Aorta (tissue), 5 donors: ENCODE results near the gene CUL2. TPM values are rescaled to one million over a fixed set of nuclear protein-coding genes. Genes with fewer than 3 reads are reported as not detected.
"Not testable (repeated sequence)": the region's sequence is repeated elsewhere in the genome, so short reads cannot be mapped to it uniquely, and the experiment has no call there.

Experiments used
- ATAC-seq: fragments of 200-7000 bp; cut with Tn5 transposase; one replicate; pipeline ENCODE4 v1.9.1; 2022; ENCODE audit warnings: moderate library complexity; ENCODE audit not compliant: low FRiP score
- DNase-seq, 2 donors: peaks; one replicate each; pipeline ENCODE4 v3.0.0-alpha.2; 2020
- H3K27ac ChIP-seq, 2 donors: one replicate each; pipeline ENCODE4 v1.5.1; 2013; ENCODE audit warnings: low read length in 2 of 2, mild to moderate bottlenecking in 2 of 2, moderate library complexity in 2 of 2, control low read depth in 1 of 2, inconsistent platforms in 1 of 2, low read depth in 1 of 2
- H3K27me3 ChIP-seq, 2 donors: one replicate each; pipeline ENCODE4 v1.6.1; 2013; ENCODE audit warnings: control low read depth in 1 of 2, low read length in 1 of 2, mild to moderate bottlenecking in 1 of 2, moderate library complexity in 1 of 2; ENCODE audit not compliant: insufficient read depth in 2 of 2, control insufficient read depth in 1 of 2
- H3K36me3 ChIP-seq, 2 donors: one replicate each; pipeline ENCODE4 v1.6.1; 2013; ENCODE audit warnings: control low read depth in 1 of 2, low read length in 1 of 2, mild to moderate bottlenecking in 1 of 2; ENCODE audit not compliant: insufficient read depth in 2 of 2, control insufficient read depth in 1 of 2
- H3K4me1 ChIP-seq, 2 donors: one replicate each; pipeline ENCODE4 v1.6.1; 2013; ENCODE audit warnings: low read length in 2 of 2, control low read depth in 1 of 2, mild to moderate bottlenecking in 1 of 2, moderate library complexity in 1 of 2; ENCODE audit not compliant: insufficient read depth in 2 of 2, control insufficient read depth in 1 of 2
- H3K4me3 ChIP-seq, 2 donors: one replicate each; pipeline ENCODE4 v1.5.1; 2013; ENCODE audit warnings: low read length in 2 of 2, control low read depth in 1 of 2, mild to moderate bottlenecking in 1 of 2
- H3K9me3 ChIP-seq: one replicate; pipeline ENCODE4 v1.6.1; 2013; ENCODE audit warnings: mild to moderate bottlenecking, low read length; ENCODE audit not compliant: control insufficient read depth
- WGBS, 2 donors: extraction: QIAGEN DNeasy Blood & Tissue Kit; methylation state at CpG; one replicate each; pipeline ENCODE4 v1.1.7; 2013; 5-methylcytosine and 5-hydroxymethylcytosine counted together
- intact Hi-C, 2 donors: fragments of 100-400 bp; cut with DNase I; formaldehyde crosslinking; loops; one replicate each; pipeline versions ENCODE4 v1.14.2 to v1.15.0; 2022
- polyA plus RNA-seq, 2 donors: library from polyadenylated mRNA; stranded (reverse); fragments of 200-250 nt; gene quantifications; one replicate each; pipeline ENCODE4 v1.2.3, GENCODE V29; 2013
- total RNA-seq, 2 donors: library from RNA; stranded (reverse); fragmentation: NEBNext Ultra II Directional; extraction: Animal tissue kit (Norgen Biotek cat#: 25700); gene quantifications; one replicate each; pipeline ENCODE4 v1.2.1, GENCODE V29; 2021
- donor health status: healthy with polysubstance abuse.
- donor health status: Bipolar disorder and iron deficiency.
- donor health status: DM: no; HTN: no; CAD: no.
- donor health status: DM: no; HTN: no; CAD: no.
- donor health status: DM: yes; HTN: yes; CAD: no.

The CUL2 gene
- total and polyA plus RNA-seq, 4 donors, result 10.0 to 28.1 (median 19.3) TPM

DNA sequence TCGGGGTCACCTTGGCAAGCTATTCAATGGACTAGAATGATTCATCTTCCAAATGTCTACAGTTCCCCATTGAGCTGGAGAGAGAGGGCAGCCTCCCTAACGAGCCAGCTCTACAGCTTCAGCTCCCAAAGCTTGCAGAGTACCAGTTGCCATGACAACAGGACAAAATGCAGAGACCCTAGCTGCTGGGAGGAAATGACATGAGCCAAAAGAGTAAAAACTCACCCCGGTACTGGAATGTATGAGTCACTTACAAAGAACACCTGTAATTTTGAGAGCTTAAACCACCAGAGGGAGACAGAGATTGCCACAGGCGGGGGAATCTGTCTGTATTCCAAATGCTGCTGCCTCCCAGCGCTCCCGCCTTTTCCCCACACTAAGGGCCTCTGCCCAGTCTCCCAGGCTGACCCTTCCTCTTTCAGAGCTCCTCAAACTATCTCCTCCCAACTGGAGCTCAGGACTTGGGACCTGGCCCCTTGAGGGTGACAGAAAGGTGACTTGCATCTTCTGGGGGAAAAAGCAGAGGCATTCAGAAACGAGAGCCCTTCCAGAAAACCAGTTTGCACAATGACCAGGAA is 95.5 kb downstream of the CUL2 start:
- WGBS, 2 donors, result 19 to 20% methylated on average over 7 of the region's 7 CpGs
- Histone ChIP-seq H3K27ac (no peak overlapping the region), H3K4me1 (no peaks in the 10 kb centered on the region), H3K9me3 (no peaks in the 10 kb centered on the region), H3K36me3 (no peaks in the 10 kb centered on the region), H3K4me3 (no peak overlapping the region), H3K27me3 (no peaks in the 10 kb centered on the region)
- no peak for DNase-seq
- no peak for ATAC-seq
- intact Hi-C loops, result loop anchor here in 1 of 2 donors (10.0 kb wide), 1 partner anchor 220 kb away; no protein-coding TSS in a partner anchor

DNA sequence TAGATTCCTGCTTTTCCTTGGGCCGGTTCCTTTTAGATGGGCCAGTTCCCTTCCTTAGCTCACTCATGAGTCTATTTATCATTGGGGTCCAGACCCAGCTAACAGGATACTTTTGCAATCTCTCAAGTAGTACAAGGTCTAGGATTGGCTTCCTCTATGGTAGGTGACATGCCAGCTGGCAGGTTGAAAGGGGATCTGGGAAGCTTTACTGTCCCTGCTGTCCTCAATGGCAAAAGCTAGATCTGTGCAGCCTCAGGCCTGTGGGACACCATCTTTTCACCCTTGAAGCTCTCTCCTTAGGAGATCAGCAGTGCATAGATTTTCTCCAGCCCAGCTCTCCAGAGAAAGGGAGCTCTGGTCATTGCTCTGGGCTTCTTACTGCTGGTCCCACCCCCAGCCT is 96.4 kb downstream of the CUL2 start:
- ATAC-seq, result no peak
- DNase-seq, result no peak
- WGBS, 2 donors, result 93 to 96% methylated on average over 1 of the region's 1 CpG
- Histone ChIP-seq H3K27ac (no peak overlapping the region), H3K27me3 (no peaks in the 10 kb centered on the region), H3K36me3 (no peaks in the 10 kb centered on the region), H3K9me3 (no peaks in the 10 kb centered on the region), H3K4me1 (no peaks in the 10 kb centered on the region), H3K4me3 (no peak overlapping the region)
- intact Hi-C loops, result loop anchor here in 1 of 2 donors (10.0 kb wide), 1 partner anchor 221 kb away; no protein-coding TSS in a partner anchor

DNA sequence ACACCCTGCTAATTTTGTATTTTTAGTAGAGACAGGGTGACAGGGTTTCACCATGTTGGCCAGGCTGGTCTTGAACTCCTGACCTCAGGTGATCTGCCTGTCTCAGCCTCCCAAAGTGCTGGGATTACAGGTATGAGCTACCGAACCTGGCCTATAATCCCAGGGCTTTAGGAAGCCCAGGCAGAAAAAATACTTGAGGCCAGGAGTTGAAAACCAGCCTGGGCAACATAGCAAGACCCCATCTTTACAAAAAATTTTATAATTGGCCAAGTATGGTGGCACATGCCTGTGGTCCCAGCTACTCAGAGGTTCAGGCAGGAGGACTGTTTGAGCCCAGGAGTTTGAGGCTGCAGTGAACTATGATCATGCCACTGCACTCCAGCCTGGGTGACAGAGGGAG is 99.0 kb downstream of the CUL2 start:
- 99 to 100% methylated on average over 1 of the region's 1 CpG for WGBS, 2 donors
- DNase-seq, H3K4me3 ChIP-seq, H3K36me3 ChIP-seq, H3K9me3 ChIP-seq, ATAC-seq, H3K27me3 ChIP-seq, H3K27ac ChIP-seq, H3K4me1 ChIP-seq: not testable (repeated sequence)
- intact Hi-C loops, result loop anchor here in 1 of 2 donors (10.0 kb wide), 1 partner anchor 224 kb away; no protein-coding TSS in a partner anchor

DNA sequence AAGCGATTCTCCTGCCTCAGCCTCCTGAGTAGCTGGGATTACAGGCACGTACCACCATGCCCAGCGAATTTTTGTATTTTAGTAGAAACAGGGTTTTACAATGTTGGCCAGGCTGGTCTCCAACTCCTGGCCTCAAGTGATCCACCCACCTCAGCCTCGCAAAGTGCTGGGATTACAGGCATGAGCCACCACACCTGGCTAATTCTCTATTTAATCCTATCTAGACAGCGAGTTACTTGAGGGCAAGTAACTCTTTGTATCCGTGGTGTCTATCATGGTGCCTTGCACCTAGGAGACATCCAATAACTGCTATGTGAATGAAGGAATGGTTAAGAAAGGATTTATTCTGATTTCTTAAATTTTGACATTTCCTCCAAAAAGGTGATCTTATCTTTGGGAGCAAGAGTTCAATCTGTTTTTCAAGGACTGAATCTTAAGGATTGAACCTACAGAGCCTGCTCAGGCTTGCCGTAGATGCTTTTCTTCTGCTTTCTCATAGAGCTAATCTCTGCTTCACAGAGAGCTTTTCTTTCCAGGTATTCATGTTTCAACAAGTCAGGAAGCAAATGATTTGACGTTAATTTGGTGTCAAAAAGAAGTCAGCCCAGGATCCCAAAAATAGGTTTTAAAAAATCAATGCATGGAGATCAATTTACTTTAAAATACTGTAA is 101.6 kb downstream of the CUL2 start:
- no peak for ATAC-seq
- Histone ChIP-seq H3K4me3 (no peak overlapping the region), H3K27me3 (no peaks in the 10 kb centered on the region), H3K4me1 (no peaks in the 10 kb centered on the region), H3K36me3 (no peaks in the 10 kb centered on the region), H3K27ac (no peak overlapping the region), H3K9me3 (peaks cover 2% of the 10 kb centered on the region)
- no peak for DNase-seq
- intact Hi-C loops, result no loop called here
- WGBS, 2 donors, result 94 to 95% methylated on average over 8 of the region's 8 CpGs

DNA sequence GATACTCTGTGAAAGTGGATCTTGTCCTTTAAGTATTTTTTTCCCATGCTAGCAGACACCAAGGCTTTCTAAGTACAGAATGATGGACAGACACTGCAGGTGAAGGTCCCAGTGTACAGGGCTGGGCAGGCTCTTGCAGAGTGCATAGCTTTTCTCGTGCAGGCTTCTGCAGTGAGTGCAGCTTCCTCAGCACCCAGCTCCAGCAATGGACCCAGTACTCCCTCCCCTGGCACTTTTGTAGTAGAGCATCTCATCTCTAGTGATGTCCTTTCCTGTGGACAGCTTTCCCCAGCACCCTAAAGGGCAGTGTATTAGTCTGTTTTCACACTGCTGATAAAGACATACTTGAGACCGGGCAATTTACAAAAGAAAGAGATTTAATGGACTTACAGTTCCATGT is 104.3 kb downstream of the CUL2 start:
- H3K27ac ChIP-seq, result no peak overlapping the region
- DNase-seq (no peak), ATAC-seq (no peak)
- no peak overlapping the region for H3K4me3 ChIP-seq
- intact Hi-C loops, result no loop called here
- WGBS, 2 donors, result 66 to 70% methylated on average over 2 of the region's 2 CpGs
- H3K36me3 ChIP-seq, result no peaks in the 10 kb centered on the region
- H3K4me1 ChIP-seq, result no peaks in the 10 kb centered on the region
- H3K27me3 ChIP-seq, result no peaks in the 10 kb centered on the region
- peaks cover 2% of the 10 kb centered on the region for H3K9me3 ChIP-seq

DNA sequence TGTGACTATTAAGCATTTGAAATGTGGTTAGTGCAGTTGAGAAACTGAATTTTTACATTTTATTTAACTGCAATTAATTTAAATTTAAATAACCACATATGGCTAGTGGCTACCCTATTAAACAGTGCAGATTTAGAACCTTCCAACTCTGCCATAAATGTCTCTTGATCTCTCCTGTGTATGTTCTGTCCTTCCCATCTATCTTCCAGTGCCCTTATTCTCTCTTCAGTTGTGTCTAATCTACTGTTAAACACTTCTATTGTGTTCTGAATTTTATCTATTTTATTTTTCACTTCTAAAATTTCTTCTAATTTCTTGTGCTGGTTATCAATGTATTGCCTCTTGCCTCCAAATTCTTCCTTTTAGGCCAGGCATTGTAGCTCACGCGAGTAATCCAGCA is 105.0 kb downstream of the CUL2 start:
- intact Hi-C loops, result no loop called here
- no peak overlapping the region for H3K4me3 ChIP-seq
- H3K9me3 ChIP-seq, result peaks cover 2% of the 10 kb centered on the region
- DNase-seq (no peak), ATAC-seq (no peak)
- 96 to 98% methylated on average over 2 of the region's 2 CpGs for WGBS, 2 donors
- H3K27me3 ChIP-seq, result no peaks in the 10 kb centered on the region
- H3K27ac ChIP-seq, result no peak overlapping the region
- H3K36me3 ChIP-seq, result no peaks in the 10 kb centered on the region
- no peaks in the 10 kb centered on the region for H3K4me1 ChIP-seq

DNA sequence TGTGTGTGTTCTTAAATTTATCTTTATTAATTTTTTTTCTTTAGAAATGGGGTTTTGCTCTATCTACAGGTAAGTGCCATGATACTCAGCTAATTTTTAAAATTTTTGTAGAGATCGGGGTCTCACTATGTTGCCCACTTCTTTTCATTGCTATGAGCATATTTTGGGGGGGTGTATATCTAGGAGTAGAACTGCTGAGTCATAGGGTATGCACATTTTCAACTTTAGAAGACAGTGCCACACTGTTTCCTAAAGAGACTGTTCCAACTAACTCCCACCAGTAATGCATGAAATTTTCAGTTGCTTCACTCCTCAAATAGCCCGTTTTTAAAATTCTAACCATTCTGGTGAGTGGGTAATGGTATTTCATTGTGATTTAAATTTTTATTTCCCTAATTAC is 108.3 kb downstream of the CUL2 start:
- Histone ChIP-seq H3K27me3 (no peaks in the 10 kb centered on the region), H3K9me3 (peaks cover 2% of the 10 kb centered on the region), H3K4me3 (no peak overlapping the region), H3K36me3 (no peaks in the 10 kb centered on the region), H3K4me1 (no peaks in the 10 kb centered on the region), H3K27ac (no peak overlapping the region)
- DNase-seq (no peak), ATAC-seq (no peak)
- intact Hi-C loops, result no loop called here
- 69 to 77% methylated on average over 2 of the region's 2 CpGs for WGBS, 2 donors

DNA sequence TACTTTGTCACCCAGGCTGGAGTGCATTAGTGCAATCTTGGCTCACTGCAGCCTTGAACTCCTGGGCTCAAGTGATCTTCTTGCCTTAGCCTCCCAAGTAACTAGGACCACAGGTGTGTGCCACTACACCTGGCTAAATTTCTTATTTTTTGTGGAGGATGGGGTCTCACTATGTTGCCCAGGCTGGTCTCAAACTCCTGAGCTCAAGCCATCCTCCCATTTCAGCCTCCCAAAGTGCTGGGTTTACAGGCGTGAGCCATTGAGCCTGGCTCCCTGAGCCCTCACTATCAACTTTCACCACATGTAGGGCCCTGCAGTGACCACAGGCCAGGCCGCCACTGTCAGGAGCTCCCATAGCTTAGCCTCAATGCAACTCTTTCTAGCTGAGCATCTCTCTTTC is 110.2 kb downstream of the CUL2 start:
- Histone ChIP-seq H3K36me3 (no peaks in the 10 kb centered on the region), H3K9me3 (peaks cover 4% of the 10 kb centered on the region), H3K27me3 (no peaks in the 10 kb centered on the region), H3K4me3 (no peak overlapping the region), H3K4me1 (no peaks in the 10 kb centered on the region), H3K27ac (no peak overlapping the region)
- no peak for ATAC-seq
- DNase-seq, result no peak
- WGBS, 2 donors, result 70 to 75% methylated on average over 2 of the region's 2 CpGs
- intact Hi-C loops, result no loop called here

DNA sequence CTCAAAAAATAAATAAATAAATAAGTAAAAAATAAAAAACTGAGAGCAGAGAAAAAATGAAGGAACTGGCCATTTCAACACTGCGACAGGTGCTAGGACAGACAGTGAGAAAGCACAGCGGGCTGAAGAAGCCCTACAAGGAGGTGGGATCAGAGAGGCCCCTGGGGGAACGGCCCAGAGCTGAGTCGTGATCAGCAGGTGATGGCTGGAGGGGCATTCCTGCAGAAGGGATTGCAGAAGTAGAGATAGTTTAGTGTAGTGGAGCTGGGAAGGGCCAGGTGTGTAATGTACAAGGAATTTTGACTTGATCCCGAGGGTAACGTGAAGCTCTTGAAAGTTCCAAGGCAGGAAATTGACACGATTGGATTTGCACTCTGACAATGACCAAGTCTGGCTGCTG is 112.1 kb downstream of the CUL2 start:
- WGBS, 2 donors, result 95 to 96% methylated on average over 7 of the region's 7 CpGs

More for the DNA sequence above, 112.1 kb downstream of the CUL2 start:
- no peaks in the 10 kb centered on the region for H3K27me3 ChIP-seq
- H3K9me3 ChIP-seq, result peaks cover 5% of the 10 kb centered on the region
- H3K27ac ChIP-seq, result no peak overlapping the region
- ATAC-seq (no peak), DNase-seq (peak in 1 of 2 donors; percentile 32)
- H3K4me1 ChIP-seq, result no peaks in the 10 kb centered on the region
- intact Hi-C loops, result no loop called here
- H3K4me3 ChIP-seq, result no peak overlapping the region
- H3K36me3 ChIP-seq, result no peaks in the 10 kb centered on the region
